Right lobe of liver (tissue), 4 donors: ENCODE data around the gene GOLIM4.

Source experiments
- CTCF ChIP-seq, 4 donors: fragments of 200-600 bp in 3 of 4; fragments of 450-650 bp in 1 of 4; IDR thresholded peaks; one replicate each; pipeline versions ENCODE4 v1.5.1 to v1.8.0; 2016 to 2022; ENCODE audit warnings: antibody characterized with exemption in 4 of 4, mild to moderate bottlenecking in 2 of 4
- POLR2A ChIP-seq: fragments of 450-650 bp; IDR thresholded peaks from one replicate; pipeline ENCODE4 v1.6.1; 2017; ENCODE audit warnings: antibody characterized with exemption, mild to moderate bottlenecking
- donor health status: DM: no; HTN: no; CAD: no.
- donor health status: DM: no; HTN: no; CAD: no.
- donor health status: DM: no; HTN: yes; CAD: no.

GRCh38 chr3:168062679-168063078 lies 33.0 kb downstream of the GOLIM4 start:
- TF ChIP-seq CTCF (IDR thresholded peaks at IDR 0.05), result no peak
- TF ChIP-seq POLR2A, result no peak
